K562 (cell line): ENCODE measurements around the gene DIPK1B. TPM values are rescaled to one million over a fixed set of nuclear protein-coding genes. Genes with fewer than 3 reads are reported as not detected.

Source experiments
- CREB5 ChIP-seq: fragments of 250-450 bp; sonication (Bioruptor Pico); IDR thresholded peaks from 2 replicates; pipeline ENCODE4 v1.5.0; 2020; ENCODE audit warnings: mild to moderate bottlenecking
- CTBP1 ChIP-seq: fragments of 450-650 bp; IDR thresholded peaks from 2 replicates; pipeline ENCODE4 v1.6.1; 2016; ENCODE audit warnings: borderline replicate concordance
- EZH2 ChIP-seq: IDR thresholded peaks from 2 replicates; pipeline ENCODE4 v1.6.1; 2012; ENCODE audit warnings: low read depth, mild to moderate bottlenecking, inconsistent platforms, low read length, borderline replicate concordance
- HDAC1 ChIP-seq, 2 experiments: fragments of 450-650 bp; IDR thresholded peaks; 2 replicates each; pipeline ENCODE4 v1.6.1; 2016 to 2017; ENCODE audit warnings: inconsistent platforms in 1 of 2, mild to moderate bottlenecking in 1 of 2, moderate library complexity in 1 of 2
- L3MBTL2 ChIP-seq: fragments of 450-650 bp; IDR thresholded peaks from 2 replicates; pipeline ENCODE4 v1.6.1; 2016; ENCODE audit warnings: mild to moderate bottlenecking, moderate library complexity
- MECOM ChIP-seq: fragments of 250-450 bp; sonication (Bioruptor Pico); IDR thresholded peaks from 2 replicates; pipeline ENCODE4 v1.8.0; 2022; ENCODE audit warnings: inconsistent platforms
- NR2F6 ChIP-seq: fragments of 450-650 bp; formaldehyde crosslinking; IDR thresholded peaks from 2 replicates; pipeline ENCODE4 v1.4.0; 2020; ENCODE audit warnings: mild to moderate bottlenecking
- POLR2AphosphoS2 ChIP-seq: IDR thresholded peaks from 2 replicates; pipeline ENCODE4 v1.6.1; 2012; ENCODE audit warnings: low read length, improper control_type of control experiment
- TSHZ1 ChIP-seq: fragments of 250-450 bp; sonication (Bioruptor Pico); IDR thresholded peaks from 2 replicates; pipeline ENCODE4 v1.4.0; 2020; ENCODE audit warnings: mild to moderate bottlenecking, moderate library complexity
- ZBTB9 ChIP-seq: fragments of 450-650 bp; formaldehyde crosslinking; IDR thresholded peaks from 2 replicates; pipeline ENCODE4 v1.4.0; 2020; ENCODE audit warnings: mild to moderate bottlenecking, moderate library complexity
- ZNF174 ChIP-seq: fragments of 250-450 bp; sonication (Bioruptor Pico); IDR thresholded peaks from 2 replicates; pipeline ENCODE4 v1.4.0; 2020; ENCODE audit warnings: mild to moderate bottlenecking
- ZNF830 ChIP-seq: fragments of 250-450 bp; sonication (Bioruptor Pico); IDR thresholded peaks from 2 replicates; pipeline ENCODE4 v1.5.0; 2021; ENCODE audit warnings: mild to moderate bottlenecking
- ZSCAN32 ChIP-seq: fragments of 450-650 bp; formaldehyde crosslinking; IDR thresholded peaks from 2 replicates; pipeline ENCODE4 v1.4.0; 2020; ENCODE audit warnings: mild to moderate bottlenecking, moderate library complexity
- polyA plus RNA-seq, 8 experiments: library from polyadenylated mRNA; depleted of rRNA in 4 of 8; stranded (reverse) in 5 of 8; unstranded in 3 of 8; fragments of >200 nt; fragmentation: Nextera tagmentation in 2 of 8; fragmentation: Illumina TruSeq in 1 of 8; extraction: Ambion mirVana in 2 of 8; extraction: Trizol in 1 of 8; gene quantifications; 2 replicates each; pipeline versions ENCODE4 v1.2.1 to v1.2.3, GENCODE V29; 2011 to 2014; ENCODE audit warnings: inconsistent platforms in 1 of 8, missing spikeins in 1 of 8
- total RNA-seq, 7 experiments: library from RNA; depleted of rRNA in 6 of 7; stranded (reverse); fragments of >200 nt in 6 of 7; fragmentation: Illumina TruSeq in 2 of 7; extraction: Trizol in 2 of 7; gene quantifications; 2 replicates each; pipeline versions ENCODE4 v1.2.1 to v1.2.3, GENCODE V29; 2011 to 2021; ENCODE audit warnings: low replicate concordance in 1 of 7
- TF ChIP-seq, protein P1 (sequence below): fragments of 200-800 bp; sonication (Bioruptor generic); IDR thresholded peaks from 2 replicates; pipeline ENCODE4 v1.6.1; 2017; ENCODE audit warnings: missing genetic modification characterization, missing compliant biosample characterization
- TF ChIP-seq, protein P2 (sequence below): fragments of 250-450 bp; sonication (Bioruptor Pico); IDR thresholded peaks from 2 replicates; pipeline ENCODE4 v1.5.1; 2021; ENCODE audit warnings: mild to moderate bottlenecking
- TF ChIP-seq, protein P3 (sequence below): fragments of 250-450 bp; sonication (Bioruptor Pico); IDR thresholded peaks from 2 replicates; pipeline ENCODE4 v1.8.0; 2021; ENCODE audit warnings: borderline replicate concordance, mild to moderate bottlenecking, moderate library complexity; ENCODE audit not compliant: poor library complexity, severe bottlenecking

Gene DIPK1B
- total and polyA plus RNA-seq, 9 of the 15 experiments (the other 6 are each of a cell fraction or from before 2014, with no cell fraction given), result 0.08 to 22.3 (median 5.9) TPM

DNA sequence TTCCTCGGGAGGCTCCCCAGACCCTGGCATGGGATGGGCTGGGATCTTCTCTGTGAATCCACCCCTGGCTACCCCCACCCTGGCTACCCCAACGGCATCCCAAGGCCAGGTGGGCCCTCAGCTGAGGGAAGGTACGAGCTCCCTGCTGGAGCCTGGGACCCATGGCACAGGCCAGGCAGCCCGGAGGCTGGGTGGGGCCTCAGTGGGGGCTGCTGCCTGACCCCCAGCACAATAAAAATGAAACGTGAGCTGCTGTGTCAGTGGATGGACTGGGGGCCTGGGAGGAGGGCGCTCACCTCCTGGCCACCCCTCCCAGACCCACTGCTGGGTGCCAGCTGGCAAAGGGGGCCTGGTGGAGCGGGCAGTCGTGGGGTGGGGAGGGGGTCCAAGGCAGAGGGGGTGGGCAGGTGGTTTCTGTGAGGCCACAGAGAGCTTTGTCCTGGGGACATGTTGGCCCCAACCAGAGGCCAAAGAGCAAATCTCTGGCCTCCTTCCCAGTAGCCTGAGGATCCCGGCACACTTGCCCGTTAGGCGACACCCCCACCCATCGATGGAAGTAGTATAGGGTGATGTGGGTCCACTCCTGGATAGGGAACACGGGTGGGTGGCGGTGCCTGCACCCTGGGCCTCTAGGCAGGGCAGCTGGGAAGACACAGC, 39.8 kb upstream of the DIPK1B start (continued):
- TF ChIP-seq CREB5, result no peak
- no peak for TF ChIP-seq ZNF174 (CRISPR knock-in tag)
- no peak for TF ChIP-seq L3MBTL2
- peak; percentile 21; the same call in 1 of the 2 replicates for TF ChIP-seq POLR2AphosphoS2
- no peak for TF ChIP-seq EZH2
- no peak for TF ChIP-seq NR2F6
- TF ChIP-seq, protein P1, sequence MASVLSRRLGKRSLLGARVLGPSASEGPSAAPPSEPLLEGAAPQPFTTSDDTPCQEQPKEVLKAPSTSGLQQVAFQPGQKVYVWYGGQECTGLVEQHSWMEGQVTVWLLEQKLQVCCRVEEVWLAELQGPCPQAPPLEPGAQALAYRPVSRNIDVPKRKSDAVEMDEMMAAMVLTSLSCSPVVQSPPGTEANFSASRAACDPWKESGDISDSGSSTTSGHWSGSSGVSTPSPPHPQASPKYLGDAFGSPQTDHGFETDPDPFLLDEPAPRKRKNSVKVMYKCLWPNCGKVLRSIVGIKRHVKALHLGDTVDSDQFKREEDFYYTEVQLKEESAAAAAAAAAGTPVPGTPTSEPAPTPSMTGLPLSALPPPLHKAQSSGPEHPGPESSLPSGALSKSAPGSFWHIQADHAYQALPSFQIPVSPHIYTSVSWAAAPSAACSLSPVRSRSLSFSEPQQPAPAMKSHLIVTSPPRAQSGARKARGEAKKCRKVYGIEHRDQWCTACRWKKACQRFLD, result no peak
- TF ChIP-seq ZBTB9 (CRISPR knock-in tag), result no peak
- TF ChIP-seq, protein P2, sequence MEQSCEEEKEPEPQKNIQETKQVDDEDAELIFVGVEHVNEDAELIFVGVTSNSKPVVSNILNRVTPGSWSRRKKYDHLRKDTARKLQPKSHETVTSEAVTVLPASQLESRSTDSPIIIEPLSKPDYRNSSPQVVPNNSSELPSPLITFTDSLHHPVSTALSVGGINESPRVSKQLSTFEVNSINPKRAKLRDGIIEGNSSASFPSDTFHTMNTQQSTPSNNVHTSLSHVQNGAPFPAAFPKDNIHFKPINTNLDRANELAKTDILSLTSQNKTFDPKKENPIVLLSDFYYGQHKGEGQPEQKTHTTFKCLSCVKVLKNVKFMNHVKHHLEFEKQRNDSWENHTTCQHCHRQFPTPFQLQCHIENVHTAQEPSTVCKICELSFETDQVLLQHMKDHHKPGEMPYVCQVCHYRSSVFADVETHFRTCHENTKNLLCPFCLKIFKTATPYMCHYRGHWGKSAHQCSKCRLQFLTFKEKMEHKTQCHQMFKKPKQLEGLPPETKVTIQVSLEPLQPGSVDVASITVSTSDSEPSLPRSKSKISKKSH (CRISPR knock-in tag), result no peak
- no peak for TF ChIP-seq ZNF830 (CRISPR knock-in tag)
- TF ChIP-seq MECOM (CRISPR knock-in tag), result no peak
- TF ChIP-seq, protein P3, sequence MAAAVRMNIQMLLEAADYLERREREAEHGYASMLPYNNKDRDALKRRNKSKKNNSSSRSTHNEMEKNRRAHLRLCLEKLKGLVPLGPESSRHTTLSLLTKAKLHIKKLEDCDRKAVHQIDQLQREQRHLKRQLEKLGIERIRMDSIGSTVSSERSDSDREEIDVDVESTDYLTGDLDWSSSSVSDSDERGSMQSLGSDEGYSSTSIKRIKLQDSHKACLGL (CRISPR knock-in tag), result no peak
- TF ChIP-seq CTBP1, result no peak
- TF ChIP-seq HDAC1 (IDR thresholded peaks at IDR 0.05), result no peak
- no peak for TF ChIP-seq ZSCAN32 (CRISPR knock-in tag)
- no peak for TF ChIP-seq TSHZ1 (CRISPR knock-in tag)
